Left lung (tissue), 10 donors: ENCODE results near the gene EPHA4. TPM values are rescaled to one million over a fixed set of nuclear protein-coding genes. Genes with fewer than 3 reads are reported as not detected.

ENCODE experiments used
- ATAC-seq: fragments of 200-7000 bp; cut with Tn5 transposase; one replicate; pipeline ENCODE4 v1.9.1; 2020; ENCODE audit warnings: moderate library complexity
- DNase-seq, 4 donors: peaks; one replicate each; pipeline ENCODE4 v3.0.0-alpha.2; 2013 to 2020
- H3K27ac ChIP-seq, 2 donors: fragments of 200-600 bp; sonication (generic) in 1 of 2; one replicate each; pipeline versions ENCODE4 v1.5.0 to v1.8.0; 2020 to 2021
- H3K27me3 ChIP-seq, 2 donors: fragments of 200-600 bp; sonication (generic) in 1 of 2; one replicate each; pipeline versions ENCODE4 v1.5.0 to v1.8.0; 2020 to 2021
- H3K36me3 ChIP-seq, 2 donors: fragments of 200-600 bp; sonication (generic) in 1 of 2; one replicate each; pipeline versions ENCODE4 v1.5.0 to v1.8.0; 2020 to 2021
- H3K4me1 ChIP-seq, 2 donors: fragments of 200-600 bp; one replicate each; pipeline ENCODE4 v1.8.0; 2021
- H3K4me3 ChIP-seq, 2 donors: fragments of 200-600 bp; sonication (generic) in 1 of 2; one replicate each; pipeline versions ENCODE4 v1.5.0 to v1.8.0; 2020 to 2021; ENCODE audit warnings: mild to moderate bottlenecking in 1 of 2
- H3K9me3 ChIP-seq, 2 donors: fragments of 200-600 bp; sonication (generic) in 1 of 2; one replicate each; pipeline versions ENCODE4 v1.5.0 to v1.8.0; 2020 to 2021
- intact Hi-C, 2 donors: fragments of 100-400 bp; cut with DNase I; formaldehyde crosslinking; loops; one replicate each; pipeline versions ENCODE4 v1.11.2 to v1.14.2; 2022
- polyA plus RNA-seq, 6 donors: library from polyadenylated mRNA; unstranded; fragments of 120-200 nt; gene quantifications; one replicate each; pipeline ENCODE4 v1.2.1, GENCODE V29; 2013; ENCODE audit not compliant: insufficient read length in 6 of 6
- total RNA-seq, 2 donors: library from RNA; stranded (reverse); fragmentation: NEBNext Ultra II Directional; extraction: Animal tissue kit (Norgen Biotek cat#: 25700); gene quantifications; one replicate each; pipeline ENCODE4 v1.2.1, GENCODE V29; 2021
- TF ChIP-seq, protein P1 (sequence below), 2 donors: fragments of 200-600 bp; sonication (generic) in 1 of 2; IDR thresholded peaks; one replicate each; pipeline versions ENCODE4 v1.5.0 to v1.8.0; 2021; ENCODE audit warnings: antibody characterized with exemption in 2 of 2
- donor health status: DM: no; HTN: yes; CAD: no.
- donor health status: DM: no; HTN: no; CAD: no.

The EPHA4 gene
- total and polyA plus RNA-seq, 8 donors, result 17.7 to 41.0 (median 24.8) TPM

DNA sequence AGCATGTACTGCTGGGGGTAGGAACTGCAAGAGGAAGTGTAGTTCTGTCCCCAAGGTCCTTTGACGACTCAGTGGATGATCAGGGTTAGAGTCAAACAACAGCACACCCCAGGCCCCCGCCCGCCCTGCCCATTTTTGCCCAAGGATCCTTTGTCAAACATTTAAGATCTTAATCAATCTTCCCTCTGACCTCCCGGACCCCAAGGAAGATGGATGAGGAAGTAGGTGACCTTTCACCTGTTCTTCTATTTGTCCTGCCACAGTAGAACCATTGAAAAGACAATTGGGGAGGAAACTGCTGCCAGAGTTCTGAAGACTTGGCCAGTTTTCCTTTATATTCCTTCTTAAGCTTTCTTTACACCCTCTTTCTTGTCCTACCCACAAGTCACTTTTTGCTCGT, 12.1 kb downstream of the EPHA4 start:
- no peaks in the 10 kb centered on the region for H3K27me3 ChIP-seq
- ATAC-seq (no peak), DNase-seq (no peak)
- no peak overlapping the region for H3K4me3 ChIP-seq
- intact Hi-C loops, result no loop called here
- TF ChIP-seq, protein P1, sequence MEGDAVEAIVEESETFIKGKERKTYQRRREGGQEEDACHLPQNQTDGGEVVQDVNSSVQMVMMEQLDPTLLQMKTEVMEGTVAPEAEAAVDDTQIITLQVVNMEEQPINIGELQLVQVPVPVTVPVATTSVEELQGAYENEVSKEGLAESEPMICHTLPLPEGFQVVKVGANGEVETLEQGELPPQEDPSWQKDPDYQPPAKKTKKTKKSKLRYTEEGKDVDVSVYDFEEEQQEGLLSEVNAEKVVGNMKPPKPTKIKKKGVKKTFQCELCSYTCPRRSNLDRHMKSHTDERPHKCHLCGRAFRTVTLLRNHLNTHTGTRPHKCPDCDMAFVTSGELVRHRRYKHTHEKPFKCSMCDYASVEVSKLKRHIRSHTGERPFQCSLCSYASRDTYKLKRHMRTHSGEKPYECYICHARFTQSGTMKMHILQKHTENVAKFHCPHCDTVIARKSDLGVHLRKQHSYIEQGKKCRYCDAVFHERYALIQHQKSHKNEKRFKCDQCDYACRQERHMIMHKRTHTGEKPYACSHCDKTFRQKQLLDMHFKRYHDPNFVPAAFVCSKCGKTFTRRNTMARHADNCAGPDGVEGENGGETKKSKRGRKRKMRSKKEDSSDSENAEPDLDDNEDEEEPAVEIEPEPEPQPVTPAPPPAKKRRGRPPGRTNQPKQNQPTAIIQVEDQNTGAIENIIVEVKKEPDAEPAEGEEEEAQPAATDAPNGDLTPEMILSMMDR (IDR thresholded peaks at IDR 0.05), result no peak
- peaks cover 0 to 9% of the 10 kb centered on the region in 2 donors for H3K36me3 ChIP-seq
- H3K9me3 ChIP-seq, result no peaks in the 10 kb centered on the region
- peaks cover 0 to 3% of the 10 kb centered on the region in 2 donors for H3K4me1 ChIP-seq
- no peak overlapping the region for H3K27ac ChIP-seq

DNA sequence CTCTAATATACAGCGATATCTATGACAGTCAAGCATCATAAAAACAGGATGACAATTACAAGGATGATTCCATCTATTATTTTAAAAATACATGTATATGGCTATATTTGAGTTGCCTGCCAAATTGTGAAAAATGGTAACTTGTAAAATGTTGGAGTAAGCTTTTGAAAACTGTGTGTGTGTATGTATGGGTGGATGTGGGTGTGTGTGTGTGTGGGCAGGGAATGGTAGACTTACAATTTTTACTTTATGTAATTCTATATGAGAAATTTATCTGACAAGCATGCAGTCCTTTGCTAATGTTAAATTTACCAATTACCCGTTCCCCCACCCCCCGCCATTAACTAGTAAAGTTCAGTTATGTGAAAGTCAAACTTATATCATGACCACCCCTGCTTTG, 14.0 kb downstream of the EPHA4 start:
- no peak overlapping the region for H3K4me3 ChIP-seq
- no peaks in the 10 kb centered on the region for H3K36me3 ChIP-seq
- no peak for ATAC-seq
- no peaks in the 10 kb centered on the region for H3K9me3 ChIP-seq
- H3K4me1 ChIP-seq, result peaks cover 0 to 3% of the 10 kb centered on the region in 2 donors
- TF ChIP-seq, protein P1 (IDR thresholded peaks at IDR 0.05), result no peak
- no peaks in the 10 kb centered on the region for H3K27me3 ChIP-seq
- intact Hi-C loops, result no loop called here
- H3K27ac ChIP-seq, result no peak overlapping the region
- DNase-seq, result no peak

DNA sequence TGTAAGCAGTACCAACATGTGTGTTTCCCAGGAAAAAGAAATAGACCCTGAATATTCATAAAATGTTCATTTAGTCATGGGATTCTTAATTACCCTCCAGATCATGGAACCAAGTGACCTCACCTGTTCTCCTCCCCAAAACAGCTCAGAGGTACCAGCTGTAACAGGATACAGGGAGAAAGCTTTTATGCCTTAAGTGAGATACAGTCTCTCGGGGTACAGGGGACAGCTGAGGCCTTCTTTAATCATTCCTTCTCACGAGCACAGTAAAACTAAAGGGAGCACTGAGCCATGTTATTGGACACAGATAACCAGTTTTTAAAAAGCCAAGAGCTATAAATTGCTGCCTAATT, 16.6 kb downstream of the EPHA4 start:
- intact Hi-C loops, result no loop called here
- H3K4me1 ChIP-seq, result peaks cover 0 to 3% of the 10 kb centered on the region in 2 donors
- DNase-seq, result no peak
- no peaks in the 10 kb centered on the region for H3K9me3 ChIP-seq
- H3K4me3 ChIP-seq, result no peak overlapping the region
- TF ChIP-seq, protein P1 (IDR thresholded peaks at IDR 0.05), result no peak
- ATAC-seq, result no peak
- no peaks in the 10 kb centered on the region for H3K27me3 ChIP-seq
- H3K36me3 ChIP-seq, result no peaks in the 10 kb centered on the region
- H3K27ac ChIP-seq, result no peak overlapping the region

DNA sequence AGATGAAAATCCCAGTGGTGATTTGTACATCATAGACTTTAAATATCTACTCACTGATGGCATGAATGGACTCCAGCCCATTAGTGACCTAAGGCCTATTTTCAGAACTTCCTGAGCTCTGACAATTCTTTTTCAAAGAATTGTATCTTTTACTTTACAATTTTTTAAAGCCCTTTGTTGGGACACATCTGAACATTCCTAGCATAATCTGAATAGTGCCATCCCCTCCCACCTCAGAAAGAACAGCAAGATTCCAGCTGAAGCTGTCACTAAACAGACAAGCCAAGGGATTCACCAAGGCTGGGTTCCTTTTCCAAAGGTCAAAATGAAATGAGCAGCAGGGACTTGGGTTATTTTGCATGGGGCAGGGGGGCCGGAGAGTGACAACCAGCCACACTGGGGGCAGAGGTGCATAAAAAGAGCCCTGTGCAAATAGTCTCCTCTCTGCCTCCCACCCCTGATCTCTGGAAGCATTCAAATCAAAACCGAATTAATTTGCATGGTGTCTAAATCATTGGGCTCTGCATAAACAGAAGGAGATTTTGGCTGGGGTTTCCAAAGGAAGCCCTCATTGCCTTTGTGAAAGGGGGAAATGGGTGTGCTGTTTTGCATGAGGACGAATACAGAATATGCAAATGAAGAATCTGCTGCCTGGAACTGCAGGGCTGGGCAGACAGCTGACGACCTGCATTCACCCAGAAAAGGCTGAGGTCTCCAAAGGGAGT, 17.2 kb downstream of the EPHA4 start:
- intact Hi-C loops, result no loop called here

DNA sequence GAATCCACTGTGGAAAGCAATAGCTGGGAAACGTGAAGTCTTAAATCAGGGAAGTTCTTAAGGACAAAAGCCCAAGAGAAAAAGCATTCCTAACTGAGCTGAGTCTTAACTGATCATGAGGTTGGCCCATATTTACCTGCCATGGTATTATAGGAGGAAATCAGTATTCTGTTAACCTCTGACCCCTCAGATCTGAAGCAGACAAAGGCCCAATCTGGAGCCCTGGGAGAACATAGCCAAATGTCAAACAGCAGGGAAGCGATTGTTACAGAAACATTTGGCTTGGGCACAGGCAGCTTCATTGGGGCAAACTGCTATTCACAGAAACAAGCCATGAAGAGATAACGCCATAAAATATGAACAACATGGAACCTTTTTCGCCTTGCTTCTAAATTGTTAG, 18.8 kb downstream of the EPHA4 start:
- no peaks in the 10 kb centered on the region for H3K36me3 ChIP-seq
- intact Hi-C loops, result no loop called here

More for the DNA sequence above, 17.2 kb downstream of the EPHA4 start:
- H3K36me3 ChIP-seq, result no peaks in the 10 kb centered on the region
- no peaks in the 10 kb centered on the region for H3K9me3 ChIP-seq
- no peak for DNase-seq
- ATAC-seq, result no peak
- no peaks in the 10 kb centered on the region for H3K27me3 ChIP-seq
- TF ChIP-seq, protein P1 (IDR thresholded peaks at IDR 0.05), result no peak
- peaks cover 0 to under 1% of the 10 kb centered on the region in 2 donors for H3K4me1 ChIP-seq
- H3K4me3 ChIP-seq, result no peak overlapping the region
- no peak overlapping the region for H3K27ac ChIP-seq

More for the DNA sequence above, 18.8 kb downstream of the EPHA4 start:
- Histone ChIP-seq H3K27ac (no peak overlapping the region), H3K4me3 (no peak overlapping the region), H3K4me1 (no peaks in the 10 kb centered on the region), H3K9me3 (no peaks in the 10 kb centered on the region), H3K27me3 (no peaks in the 10 kb centered on the region)
- DNase-seq, result no peak
- TF ChIP-seq, protein P1 (IDR thresholded peaks at IDR 0.05), result no peak
- no peak for ATAC-seq
